H1 (cell line): Measurements from ENCODE around the gene ZNF768. TPM values are rescaled to one million over a fixed set of nuclear protein-coding genes. Genes with fewer than 3 reads are reported as not detected.

ENCODE experiments used
- BCL11A ChIP-seq, 2 experiments: IDR thresholded peaks; one replicate each; pipeline ENCODE4 v1.6.1; 2011; ENCODE audit warnings: low read depth in 2 of 2, low read length in 2 of 2, mild to moderate bottlenecking in 2 of 2
- CTBP2 ChIP-seq: IDR thresholded peaks from 2 replicates; pipeline ENCODE4 v1.7.0; 2011; ENCODE audit warnings: borderline replicate concordance, mild to moderate bottlenecking, moderate library complexity, mixed read lengths, low read length; ENCODE audit not compliant: insufficient read depth, insufficient read length
- EGR1 ChIP-seq: IDR thresholded peaks from 2 replicates; pipeline ENCODE4 v1.6.1; 2011; ENCODE audit warnings: low read depth, low read length, borderline replicate concordance
- GTF2F1 ChIP-seq: IDR thresholded peaks from 2 replicates; pipeline ENCODE4 v1.6.1; 2012; ENCODE audit warnings: low read depth, low read length, improper control_type of control experiment, borderline replicate concordance
- SAP30 ChIP-seq: fragments of 300-600 bp; sonication (generic); IDR thresholded peaks from 2 replicates; pipeline ENCODE4 v1.7.1; 2012; ENCODE audit warnings: low read length, moderate library complexity, mild to moderate bottlenecking, inconsistent platforms; ENCODE audit not compliant: insufficient read depth, insufficient replicate concordance
- TCF12 ChIP-seq: IDR thresholded peaks from 2 replicates; pipeline ENCODE4 v1.6.1; 2011; ENCODE audit warnings: low read depth, mild to moderate bottlenecking, low read length
- TEAD4 ChIP-seq: IDR thresholded peaks from 2 replicates; pipeline ENCODE4 v1.6.1; 2012; ENCODE audit warnings: low read depth, low read length, inconsistent platforms, mixed read lengths
- polyA plus RNA-seq, 7 experiments: library from polyadenylated mRNA; depleted of rRNA in 3 of 7; stranded (reverse) in 5 of 7; unstranded in 2 of 7; fragments of >200 nt in 5 of 7; fragments of 200-250 nt in 2 of 7; gene quantifications; 1 replicate in 5 of 7; 2 replicates in 1 of 7; 4 replicates in 1 of 7; pipeline versions ENCODE4 v1.2.1 to v1.2.3, GENCODE V29; 2011 to 2013; ENCODE audit warnings: missing spikeins in 2 of 7, mixed read lengths in 2 of 7
- total RNA-seq: library from RNA; stranded (reverse); fragmentation: NEBNext Ultra II Directional; extraction: Animal tissue kit (Norgen Biotek cat#: 25700); gene quantifications from 2 replicates; pipeline ENCODE4 v1.2.1, GENCODE V29; 2021
- TF ChIP-seq, protein P1 (sequence below): fragments of 300-600 bp; sonication (generic); IDR thresholded peaks from 2 replicates; pipeline ENCODE4 v1.7.1; 2012; ENCODE audit warnings: low read length, moderate library complexity, mild to moderate bottlenecking, inconsistent platforms; ENCODE audit not compliant: insufficient replicate concordance
- TF ChIP-seq, protein P2 (sequence below): IDR thresholded peaks from 2 replicates; pipeline ENCODE4 v1.6.1; 2012; ENCODE audit warnings: low read length, inconsistent platforms

The ZNF768 gene
- total and polyA plus RNA-seq, 2 of the 8 experiments (the other 6 are each of a cell fraction or from before 2014, with no cell fraction given): 36.1 to 47.7 TPM

DNA sequence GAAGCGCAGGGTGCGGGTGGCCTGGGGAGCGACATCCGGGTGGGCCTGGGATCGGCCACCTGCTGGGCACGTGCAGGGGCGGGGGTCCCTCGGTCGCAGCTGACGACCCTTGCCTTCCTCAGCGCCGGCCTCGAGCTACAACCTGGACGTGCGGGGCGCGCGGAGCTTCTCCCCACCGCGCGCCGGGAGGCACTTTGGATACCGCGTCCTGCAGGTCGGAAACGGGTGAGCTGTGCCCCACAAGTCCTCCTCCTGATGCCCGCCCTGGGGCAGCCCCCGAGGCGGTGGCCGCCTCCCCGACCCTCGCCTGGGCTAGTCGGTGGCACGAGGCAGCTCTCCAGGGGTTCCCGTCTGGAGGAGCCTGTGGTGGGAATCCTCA is 52.3 kb downstream of the ZNF768 start (continued):
- TF ChIP-seq, protein P1, sequence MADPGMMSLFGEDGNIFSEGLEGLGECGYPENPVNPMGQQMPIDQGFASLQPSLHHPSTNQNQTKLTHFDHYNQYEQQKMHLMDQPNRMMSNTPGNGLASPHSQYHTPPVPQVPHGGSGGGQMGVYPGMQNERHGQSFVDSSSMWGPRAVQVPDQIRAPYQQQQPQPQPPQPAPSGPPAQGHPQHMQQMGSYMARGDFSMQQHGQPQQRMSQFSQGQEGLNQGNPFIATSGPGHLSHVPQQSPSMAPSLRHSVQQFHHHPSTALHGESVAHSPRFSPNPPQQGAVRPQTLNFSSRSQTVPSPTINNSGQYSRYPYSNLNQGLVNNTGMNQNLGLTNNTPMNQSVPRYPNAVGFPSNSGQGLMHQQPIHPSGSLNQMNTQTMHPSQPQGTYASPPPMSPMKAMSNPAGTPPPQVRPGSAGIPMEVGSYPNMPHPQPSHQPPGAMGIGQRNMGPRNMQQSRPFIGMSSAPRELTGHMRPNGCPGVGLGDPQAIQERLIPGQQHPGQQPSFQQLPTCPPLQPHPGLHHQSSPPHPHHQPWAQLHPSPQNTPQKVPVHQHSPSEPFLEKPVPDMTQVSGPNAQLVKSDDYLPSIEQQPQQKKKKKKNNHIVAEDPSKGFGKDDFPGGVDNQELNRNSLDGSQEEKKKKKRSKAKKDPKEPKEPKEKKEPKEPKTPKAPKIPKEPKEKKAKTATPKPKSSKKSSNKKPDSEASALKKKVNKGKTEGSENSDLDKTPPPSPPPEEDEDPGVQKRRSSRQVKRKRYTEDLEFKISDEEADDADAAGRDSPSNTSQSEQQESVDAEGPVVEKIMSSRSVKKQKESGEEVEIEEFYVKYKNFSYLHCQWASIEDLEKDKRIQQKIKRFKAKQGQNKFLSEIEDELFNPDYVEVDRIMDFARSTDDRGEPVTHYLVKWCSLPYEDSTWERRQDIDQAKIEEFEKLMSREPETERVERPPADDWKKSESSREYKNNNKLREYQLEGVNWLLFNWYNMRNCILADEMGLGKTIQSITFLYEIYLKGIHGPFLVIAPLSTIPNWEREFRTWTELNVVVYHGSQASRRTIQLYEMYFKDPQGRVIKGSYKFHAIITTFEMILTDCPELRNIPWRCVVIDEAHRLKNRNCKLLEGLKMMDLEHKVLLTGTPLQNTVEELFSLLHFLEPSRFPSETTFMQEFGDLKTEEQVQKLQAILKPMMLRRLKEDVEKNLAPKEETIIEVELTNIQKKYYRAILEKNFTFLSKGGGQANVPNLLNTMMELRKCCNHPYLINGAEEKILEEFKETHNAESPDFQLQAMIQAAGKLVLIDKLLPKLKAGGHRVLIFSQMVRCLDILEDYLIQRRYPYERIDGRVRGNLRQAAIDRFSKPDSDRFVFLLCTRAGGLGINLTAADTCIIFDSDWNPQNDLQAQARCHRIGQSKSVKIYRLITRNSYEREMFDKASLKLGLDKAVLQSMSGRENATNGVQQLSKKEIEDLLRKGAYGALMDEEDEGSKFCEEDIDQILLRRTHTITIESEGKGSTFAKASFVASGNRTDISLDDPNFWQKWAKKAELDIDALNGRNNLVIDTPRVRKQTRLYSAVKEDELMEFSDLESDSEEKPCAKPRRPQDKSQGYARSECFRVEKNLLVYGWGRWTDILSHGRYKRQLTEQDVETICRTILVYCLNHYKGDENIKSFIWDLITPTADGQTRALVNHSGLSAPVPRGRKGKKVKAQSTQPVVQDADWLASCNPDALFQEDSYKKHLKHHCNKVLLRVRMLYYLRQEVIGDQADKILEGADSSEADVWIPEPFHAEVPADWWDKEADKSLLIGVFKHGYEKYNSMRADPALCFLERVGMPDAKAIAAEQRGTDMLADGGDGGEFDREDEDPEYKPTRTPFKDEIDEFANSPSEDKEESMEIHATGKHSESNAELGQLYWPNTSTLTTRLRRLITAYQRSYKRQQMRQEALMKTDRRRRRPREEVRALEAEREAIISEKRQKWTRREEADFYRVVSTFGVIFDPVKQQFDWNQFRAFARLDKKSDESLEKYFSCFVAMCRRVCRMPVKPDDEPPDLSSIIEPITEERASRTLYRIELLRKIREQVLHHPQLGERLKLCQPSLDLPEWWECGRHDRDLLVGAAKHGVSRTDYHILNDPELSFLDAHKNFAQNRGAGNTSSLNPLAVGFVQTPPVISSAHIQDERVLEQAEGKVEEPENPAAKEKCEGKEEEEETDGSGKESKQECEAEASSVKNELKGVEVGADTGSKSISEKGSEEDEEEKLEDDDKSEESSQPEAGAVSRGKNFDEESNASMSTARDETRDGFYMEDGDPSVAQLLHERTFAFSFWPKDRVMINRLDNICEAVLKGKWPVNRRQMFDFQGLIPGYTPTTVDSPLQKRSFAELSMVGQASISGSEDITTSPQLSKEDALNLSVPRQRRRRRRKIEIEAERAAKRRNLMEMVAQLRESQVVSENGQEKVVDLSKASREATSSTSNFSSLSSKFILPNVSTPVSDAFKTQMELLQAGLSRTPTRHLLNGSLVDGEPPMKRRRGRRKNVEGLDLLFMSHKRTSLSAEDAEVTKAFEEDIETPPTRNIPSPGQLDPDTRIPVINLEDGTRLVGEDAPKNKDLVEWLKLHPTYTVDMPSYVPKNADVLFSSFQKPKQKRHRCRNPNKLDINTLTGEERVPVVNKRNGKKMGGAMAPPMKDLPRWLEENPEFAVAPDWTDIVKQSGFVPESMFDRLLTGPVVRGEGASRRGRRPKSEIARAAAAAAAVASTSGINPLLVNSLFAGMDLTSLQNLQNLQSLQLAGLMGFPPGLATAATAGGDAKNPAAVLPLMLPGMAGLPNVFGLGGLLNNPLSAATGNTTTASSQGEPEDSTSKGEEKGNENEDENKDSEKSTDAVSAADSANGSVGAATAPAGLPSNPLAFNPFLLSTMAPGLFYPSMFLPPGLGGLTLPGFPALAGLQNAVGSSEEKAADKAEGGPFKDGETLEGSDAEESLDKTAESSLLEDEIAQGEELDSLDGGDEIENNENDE: no peak
- TF ChIP-seq GTF2F1 (no peak), EGR1 (no peak), CTBP2 (no peak), SAP30 (no peak), BCL11A (IDR thresholded peaks at IDR 0.05; ENCODE audit: low read depth in 2 of 2, low read length in 2 of 2) (no peak), TEAD4 (no peak), TCF12 (no peak)
- TF ChIP-seq, protein P2, sequence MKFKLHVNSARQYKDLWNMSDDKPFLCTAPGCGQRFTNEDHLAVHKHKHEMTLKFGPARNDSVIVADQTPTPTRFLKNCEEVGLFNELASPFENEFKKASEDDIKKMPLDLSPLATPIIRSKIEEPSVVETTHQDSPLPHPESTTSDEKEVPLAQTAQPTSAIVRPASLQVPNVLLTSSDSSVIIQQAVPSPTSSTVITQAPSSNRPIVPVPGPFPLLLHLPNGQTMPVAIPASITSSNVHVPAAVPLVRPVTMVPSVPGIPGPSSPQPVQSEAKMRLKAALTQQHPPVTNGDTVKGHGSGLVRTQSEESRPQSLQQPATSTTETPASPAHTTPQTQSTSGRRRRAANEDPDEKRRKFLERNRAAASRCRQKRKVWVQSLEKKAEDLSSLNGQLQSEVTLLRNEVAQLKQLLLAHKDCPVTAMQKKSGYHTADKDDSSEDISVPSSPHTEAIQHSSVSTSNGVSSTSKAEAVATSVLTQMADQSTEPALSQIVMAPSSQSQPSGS: no peak
- TF ChIP-seq, all 59 proteins: peak for 0
